Kidney (tissue), 14 donors: ENCODE measurements around the gene NME2. TPM values are rescaled to one million over a fixed set of nuclear protein-coding genes. Genes with fewer than 3 reads are reported as not detected.

Source experiments
- DNase-seq, 5 donors: peaks; one replicate each; pipeline ENCODE4 v3.0.0-alpha.2; 2013 to 2020
- FAIRE-seq: peaks from 2 replicates; lab custom pipeline; 2012; peaks lifted over from hg19 to GRCh38; lab: Jason Lieb, UNC
- H3K27ac ChIP-seq, 2 donors: one replicate each; pipeline ENCODE4 v1.7.0; 2013; ENCODE audit warnings: low read depth in 2 of 2, low read length in 2 of 2, inconsistent platforms in 1 of 2
- H3K27me3 ChIP-seq: one replicate; pipeline ENCODE4 v1.7.1; 2013; ENCODE audit warnings: low read length, inconsistent platforms; ENCODE audit not compliant: control insufficient read depth, insufficient read depth
- H3K36me3 ChIP-seq, 3 donors: one replicate each; pipeline versions ENCODE4 v1.7.0 to v1.7.1; 2013; ENCODE audit warnings: low read length in 3 of 3, control low read depth in 1 of 3, inconsistent platforms in 1 of 3; ENCODE audit not compliant: insufficient read depth in 3 of 3, control insufficient read depth in 2 of 3
- H3K4me1 ChIP-seq, 3 donors: one replicate each; pipeline versions ENCODE4 v1.7.0 to v1.7.1; 2013; ENCODE audit warnings: low read length in 3 of 3, inconsistent platforms in 1 of 3, low read depth in 1 of 3; ENCODE audit not compliant: control insufficient read depth in 2 of 3, insufficient read depth in 2 of 3
- H3K4me3 ChIP-seq, 3 donors: one replicate each; pipeline versions ENCODE4 v1.7.0 to v1.8.1; 2013; ENCODE audit warnings: low read length in 3 of 3, control low read depth in 1 of 3, inconsistent platforms in 1 of 3
- H3K9ac ChIP-seq, 3 donors: one replicate each; pipeline versions ENCODE4 v1.7.0 to v1.7.1; 2013; ENCODE audit warnings: low read length in 3 of 3, control low read depth in 1 of 3, inconsistent platforms in 1 of 3
- H3K9me3 ChIP-seq, 3 donors: one replicate each; pipeline versions ENCODE4 v1.7.0 to v1.7.1; 2013; ENCODE audit warnings: low read length in 3 of 3, control low read depth in 1 of 3, inconsistent platforms in 1 of 3; ENCODE audit not compliant: control insufficient read depth in 2 of 3, insufficient read depth in 1 of 3
- intact Hi-C: fragments of 100-400 bp; cut with DNase I; formaldehyde crosslinking; loops from one replicate; pipeline ENCODE4 v1.11.1; 2022
- polyA plus RNA-seq: library from polyadenylated mRNA; stranded (reverse); fragments of 350-450 nt; fragmentation: Illumina TruSeq; extraction: RNeasy Lipid Tissue Mini Kit (QIAGEN cat#74804); gene quantifications from one replicate; pipeline ENCODE4 v1.2.3, GENCODE V29; 2014; ENCODE audit warnings: low read depth, low replicate concordance; ENCODE audit not compliant: insufficient read depth
- total RNA-seq: library from RNA; stranded (reverse); fragmentation: NEBNext Ultra II Directional; extraction: Animal tissue kit (Norgen Biotek cat#: 25700); gene quantifications from one replicate; pipeline ENCODE4 v1.2.1, GENCODE V29; 2021
- TF ChIP-seq, protein P1 (sequence below): IDR thresholded peaks from 3 replicates; pipeline ENCODE4 v1.5.1; 2012; ENCODE audit warnings: mild to moderate bottlenecking, moderate library complexity, borderline replicate concordance; ENCODE audit not compliant: insufficient read depth; ENCODE audit errors: extremely low read depth
- donor health status: control.
- donor health status: control.
- donor health status: control.
- donor health status: control.
- donor health status: control.
- donor health status: DM: yes; HTN: yes; CAD: no.
- donor health status: Normal renal cell carcinoma (clear cell type).

NME2 gene
- total and polyA plus RNA-seq, 2 donors from 2014 or later: 412 to 736 TPM

DNA sequence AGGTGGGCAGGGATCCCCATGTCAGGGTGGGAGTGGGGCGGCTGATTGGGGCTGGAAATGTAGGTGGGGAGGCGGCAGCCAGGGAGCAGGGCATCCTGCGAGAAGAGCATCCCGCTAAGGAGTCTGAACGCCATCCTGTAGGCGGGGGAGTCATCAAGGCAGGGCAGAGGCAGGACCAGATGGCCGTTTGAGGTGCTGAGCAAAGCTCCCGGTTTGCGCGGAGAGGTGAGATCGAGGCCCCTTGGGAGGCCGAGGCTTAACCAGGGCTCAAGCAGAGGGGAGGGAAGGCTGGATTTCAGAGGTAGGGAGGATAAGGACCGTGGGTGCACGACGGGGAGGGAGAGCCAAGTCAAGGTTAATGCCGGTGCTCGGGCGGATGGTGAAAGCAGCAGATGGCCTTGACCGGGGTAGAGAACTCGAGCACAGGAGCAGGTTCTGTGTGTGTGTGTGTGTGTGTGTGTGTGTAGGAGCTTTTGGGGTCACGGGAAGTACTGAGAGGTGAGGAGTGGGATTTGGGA lies 472 bp upstream of the NME2 start:
- TF ChIP-seq, protein P1, sequence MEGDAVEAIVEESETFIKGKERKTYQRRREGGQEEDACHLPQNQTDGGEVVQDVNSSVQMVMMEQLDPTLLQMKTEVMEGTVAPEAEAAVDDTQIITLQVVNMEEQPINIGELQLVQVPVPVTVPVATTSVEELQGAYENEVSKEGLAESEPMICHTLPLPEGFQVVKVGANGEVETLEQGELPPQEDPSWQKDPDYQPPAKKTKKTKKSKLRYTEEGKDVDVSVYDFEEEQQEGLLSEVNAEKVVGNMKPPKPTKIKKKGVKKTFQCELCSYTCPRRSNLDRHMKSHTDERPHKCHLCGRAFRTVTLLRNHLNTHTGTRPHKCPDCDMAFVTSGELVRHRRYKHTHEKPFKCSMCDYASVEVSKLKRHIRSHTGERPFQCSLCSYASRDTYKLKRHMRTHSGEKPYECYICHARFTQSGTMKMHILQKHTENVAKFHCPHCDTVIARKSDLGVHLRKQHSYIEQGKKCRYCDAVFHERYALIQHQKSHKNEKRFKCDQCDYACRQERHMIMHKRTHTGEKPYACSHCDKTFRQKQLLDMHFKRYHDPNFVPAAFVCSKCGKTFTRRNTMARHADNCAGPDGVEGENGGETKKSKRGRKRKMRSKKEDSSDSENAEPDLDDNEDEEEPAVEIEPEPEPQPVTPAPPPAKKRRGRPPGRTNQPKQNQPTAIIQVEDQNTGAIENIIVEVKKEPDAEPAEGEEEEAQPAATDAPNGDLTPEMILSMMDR: no peak
- Histone ChIP-seq H3K4me1 (peaks cover 0 to 7% (median 0%) of the 10 kb centered on the region in 3 donors), H3K36me3 (peaks cover 0 to 12% (median 8%) of the 10 kb centered on the region in 3 donors), H3K27me3 (no peaks in the 10 kb centered on the region), H3K27ac (peak overlapping the region; percentile 89 to 97), H3K9ac (peak overlapping the region; percentile 82 to 99 (median 90)), H3K9me3 (no peaks in the 10 kb centered on the region), H3K4me3 (peak overlapping the region; percentile 85 to 98 (median 96))
- DNase-seq (peak in 2 of 5 donors; percentile 51 to 78), FAIRE-seq (no peak)
- intact Hi-C loops: no loop called here

DNA sequence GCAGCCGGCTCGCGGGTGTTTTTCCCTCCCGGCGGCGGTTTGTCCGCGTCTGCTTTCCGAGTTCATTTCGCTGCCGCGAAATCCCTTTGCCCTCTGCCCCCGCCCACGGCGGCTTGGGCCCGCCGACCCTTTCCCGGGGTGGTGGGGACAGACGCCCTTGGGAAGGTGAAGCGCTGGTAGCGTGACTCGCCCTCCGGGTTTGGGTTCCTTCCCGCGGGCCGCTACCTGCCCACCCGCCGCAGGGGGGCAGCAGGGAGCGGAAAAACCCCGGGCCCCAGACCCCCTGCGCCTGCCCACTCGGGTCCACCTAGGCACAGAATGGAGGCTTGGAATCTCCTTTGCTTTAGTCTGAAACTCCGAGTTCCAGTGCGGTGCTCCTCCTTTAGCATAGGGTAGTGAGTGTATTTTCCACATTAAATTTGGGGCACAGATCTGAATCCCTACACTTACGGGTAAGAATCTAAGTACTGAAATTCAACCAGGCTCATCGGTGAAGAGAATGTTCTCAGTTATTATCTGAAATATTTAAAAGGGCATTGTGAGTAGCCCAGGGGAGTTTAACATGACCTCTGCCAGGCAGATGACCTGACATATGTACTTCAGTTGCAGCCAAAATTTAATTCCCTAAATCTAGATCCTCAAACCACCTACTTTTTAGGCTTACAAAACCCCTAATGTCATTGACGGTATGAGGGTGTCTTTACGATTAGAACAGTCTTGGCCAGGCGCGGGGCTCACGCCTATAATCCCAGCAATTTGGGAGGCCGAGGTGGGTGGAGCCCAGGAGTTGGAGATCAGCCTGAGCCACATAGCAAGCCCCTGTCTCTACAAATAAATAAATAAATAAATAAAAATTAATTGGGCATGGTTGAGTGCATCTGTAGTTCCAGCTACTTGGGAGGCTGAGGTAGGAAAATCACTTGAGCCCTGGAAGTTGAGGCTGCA lies 1.0 kb downstream of the NME2 start:
- Histone ChIP-seq H3K4me3 (peak overlapping the region; percentile 58 to 98 (median 75)), H3K27me3 (no peaks in the 10 kb centered on the region), H3K27ac (peak overlapping the region; percentile 93 to 97), H3K9ac (peak overlapping the region; percentile 18 to 60 (median 60)), H3K36me3 (peaks cover 0 to 8% (median 0%) of the 10 kb centered on the region in 3 donors), H3K9me3 (no peaks in the 10 kb centered on the region), H3K4me1 (peaks cover 0 to 7% (median 0%) of the 10 kb centered on the region in 3 donors)
- intact Hi-C loops: no loop called here
- no peak for FAIRE-seq
- DNase-seq: peak; percentile 57 to 84 (median 68)
- TF ChIP-seq, protein P1: peak; percentile 51

DNA sequence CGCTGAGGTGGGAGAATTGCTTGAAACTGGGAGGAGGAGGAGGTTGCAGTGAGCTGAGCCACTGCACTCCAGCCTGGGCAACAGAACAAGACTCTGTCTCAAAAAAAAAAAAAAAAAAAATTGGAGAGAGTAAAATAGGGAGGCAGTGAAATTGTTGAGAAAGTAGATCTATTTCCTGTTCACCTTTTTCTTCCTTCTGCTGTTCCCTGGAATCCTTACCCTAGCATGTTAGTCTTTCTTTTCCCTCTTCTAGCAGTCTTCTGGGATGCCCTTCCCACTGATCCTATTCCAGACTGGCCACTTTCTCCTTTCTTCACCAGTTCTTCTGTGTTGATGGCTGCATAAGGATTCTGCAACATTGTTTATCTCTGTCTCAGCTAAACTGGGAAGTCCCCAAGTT lies 3.1 kb downstream of the NME2 start:
- H3K9ac ChIP-seq: no peak overlapping the region
- peaks cover 0 to 8% (median 0%) of the 10 kb centered on the region in 3 donors for H3K36me3 ChIP-seq
- no peak overlapping the region for H3K4me3 ChIP-seq
- no peak overlapping the region for H3K27ac ChIP-seq
- H3K4me1 ChIP-seq: peaks cover 0 to 7% (median 0%) of the 10 kb centered on the region in 3 donors
- FAIRE-seq (no peak), DNase-seq (no peak)
- intact Hi-C loops: no loop called here
- no peaks in the 10 kb centered on the region for H3K9me3 ChIP-seq
- H3K27me3 ChIP-seq: no peaks in the 10 kb centered on the region
- TF ChIP-seq, protein P1: no peak
